ENCODE data around the gene HYAL1.
"Not testable (repeated sequence)": the region's sequence is repeated elsewhere in the genome, so short reads cannot be mapped to it uniquely, and the experiment has no call there.

The HYAL1 gene

DNA sequence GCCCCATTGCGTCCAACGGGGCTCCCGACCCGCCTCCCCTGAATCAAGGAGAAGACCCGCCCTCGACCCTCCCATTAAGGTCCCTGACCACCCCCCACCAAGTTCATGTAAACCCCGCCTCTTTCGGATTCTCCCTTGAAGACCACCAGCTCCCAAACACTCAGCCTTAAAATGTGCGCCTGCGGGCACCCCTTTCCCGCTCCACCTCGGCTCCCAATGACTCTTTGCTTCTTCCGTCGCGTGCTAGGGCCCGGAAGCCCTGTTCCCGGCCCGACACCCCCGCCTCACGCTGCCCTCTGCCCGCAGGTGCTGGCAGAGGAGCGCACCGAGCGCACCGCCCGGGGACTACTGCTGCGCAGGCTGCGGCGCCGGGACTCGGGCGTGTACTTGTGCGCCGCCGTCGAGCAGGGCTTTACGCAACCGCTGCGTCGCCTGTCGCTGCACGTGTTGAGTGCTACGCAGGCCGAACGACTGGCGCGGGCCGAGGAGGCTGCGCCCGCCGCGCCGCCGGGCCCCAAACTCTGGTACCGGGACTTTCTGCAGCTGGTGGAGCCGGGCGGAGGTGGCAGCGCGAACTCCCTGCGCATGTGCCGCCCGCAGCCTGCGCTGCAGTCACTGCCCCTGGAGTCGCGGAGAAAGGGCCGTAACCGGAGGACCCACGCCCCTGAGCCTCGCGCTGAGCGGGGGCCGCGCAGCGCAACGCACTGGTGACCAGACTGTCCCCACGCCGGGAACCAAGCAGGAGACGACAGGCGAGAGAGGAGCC lies 27.2 kb downstream of the HYAL1 start:
- Histone ChIP-seq H3K4me3 (no peak overlapping the region), H3K27ac (no peak overlapping the region)
- DNase-seq (ENCODE audit: low spot score) = no peak
- TF ChIP-seq, protein P1, sequence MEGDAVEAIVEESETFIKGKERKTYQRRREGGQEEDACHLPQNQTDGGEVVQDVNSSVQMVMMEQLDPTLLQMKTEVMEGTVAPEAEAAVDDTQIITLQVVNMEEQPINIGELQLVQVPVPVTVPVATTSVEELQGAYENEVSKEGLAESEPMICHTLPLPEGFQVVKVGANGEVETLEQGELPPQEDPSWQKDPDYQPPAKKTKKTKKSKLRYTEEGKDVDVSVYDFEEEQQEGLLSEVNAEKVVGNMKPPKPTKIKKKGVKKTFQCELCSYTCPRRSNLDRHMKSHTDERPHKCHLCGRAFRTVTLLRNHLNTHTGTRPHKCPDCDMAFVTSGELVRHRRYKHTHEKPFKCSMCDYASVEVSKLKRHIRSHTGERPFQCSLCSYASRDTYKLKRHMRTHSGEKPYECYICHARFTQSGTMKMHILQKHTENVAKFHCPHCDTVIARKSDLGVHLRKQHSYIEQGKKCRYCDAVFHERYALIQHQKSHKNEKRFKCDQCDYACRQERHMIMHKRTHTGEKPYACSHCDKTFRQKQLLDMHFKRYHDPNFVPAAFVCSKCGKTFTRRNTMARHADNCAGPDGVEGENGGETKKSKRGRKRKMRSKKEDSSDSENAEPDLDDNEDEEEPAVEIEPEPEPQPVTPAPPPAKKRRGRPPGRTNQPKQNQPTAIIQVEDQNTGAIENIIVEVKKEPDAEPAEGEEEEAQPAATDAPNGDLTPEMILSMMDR (IDR thresholded peaks at IDR 0.05) = no peak

DNA sequence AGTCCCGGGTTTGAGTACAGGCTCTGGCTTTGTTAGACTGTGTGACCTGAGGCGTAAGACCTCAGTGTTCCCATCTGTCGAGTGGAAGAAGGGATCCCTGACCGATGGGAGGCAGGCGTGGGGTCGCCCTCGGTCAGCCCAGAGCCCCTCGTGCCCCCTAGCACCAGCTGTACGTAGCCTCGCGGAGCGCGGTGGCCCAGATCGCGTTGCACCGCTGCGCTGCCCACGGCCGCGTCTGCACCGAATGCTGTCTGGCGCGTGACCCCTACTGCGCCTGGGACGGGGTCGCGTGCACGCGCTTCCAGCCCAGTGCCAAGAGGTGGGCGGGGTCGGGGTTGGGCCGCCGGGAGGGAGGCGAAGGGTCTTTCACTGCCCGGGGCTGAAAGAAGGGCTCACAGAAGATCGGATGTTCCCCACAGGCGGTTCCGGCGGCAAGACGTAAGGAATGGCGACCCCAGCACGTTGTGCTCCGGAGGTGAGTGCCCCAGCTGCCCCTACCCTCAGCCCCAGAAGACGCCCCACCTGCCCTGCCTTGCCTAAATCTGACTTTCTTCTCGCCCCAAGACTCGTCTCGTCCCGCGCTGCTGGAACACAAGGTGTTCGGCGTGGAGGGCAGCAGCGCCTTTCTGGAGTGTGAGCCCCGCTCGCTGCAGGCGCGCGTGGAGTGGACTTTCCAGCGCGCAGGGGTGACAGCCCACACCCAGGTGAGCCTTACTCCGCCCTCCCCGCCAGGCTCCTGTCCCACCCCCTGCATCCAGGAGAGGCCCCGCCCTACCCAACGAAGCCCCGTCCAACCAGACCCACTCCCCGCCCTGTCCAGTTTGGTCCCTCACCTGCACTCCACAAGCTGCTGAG lies 28.0 kb downstream of the HYAL1 start:
- no peak overlapping the region for H3K4me3 ChIP-seq
- TF ChIP-seq, protein P1 (IDR thresholded peaks at IDR 0.05) = no peak
- H3K27ac ChIP-seq = no peak overlapping the region
- DNase-seq (ENCODE audit: low spot score) = no peak

DNA sequence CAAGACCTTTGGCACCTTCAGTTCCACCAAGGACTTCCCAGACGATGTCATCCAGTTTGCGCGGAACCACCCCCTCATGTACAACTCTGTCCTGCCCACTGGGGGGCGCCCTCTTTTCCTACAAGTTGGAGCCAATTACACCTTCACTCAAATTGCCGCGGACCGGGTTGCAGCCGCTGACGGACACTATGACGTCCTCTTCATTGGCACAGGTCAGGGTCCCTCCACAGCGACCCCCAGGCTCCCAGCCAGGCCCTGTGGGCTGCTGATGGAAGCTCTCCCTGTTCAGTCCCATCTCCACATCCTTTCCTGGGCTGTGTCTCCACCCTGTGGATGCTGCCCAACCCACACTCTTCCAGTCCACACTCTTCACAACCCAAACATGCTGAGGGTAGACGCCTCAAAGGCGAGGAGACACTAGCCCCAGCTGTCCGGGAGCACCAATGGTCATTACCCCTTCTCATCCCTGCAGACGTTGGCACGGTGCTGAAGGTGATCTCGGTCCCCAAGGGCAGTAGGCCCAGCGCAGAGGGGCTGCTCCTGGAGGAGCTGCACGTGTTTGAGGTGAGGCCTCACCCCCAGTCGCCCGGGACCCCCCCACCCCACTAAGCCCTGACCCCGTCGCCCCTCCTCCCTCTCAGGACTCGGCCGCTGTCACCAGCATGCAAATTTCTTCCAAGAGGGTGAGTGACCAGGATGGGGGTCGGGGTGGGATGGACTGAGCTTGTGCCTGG lies 28.8 kb downstream of the HYAL1 start:
- Histone ChIP-seq H3K27ac (no peak overlapping the region), H3K4me3 (no peak overlapping the region)
- DNase-seq (ENCODE audit: low spot score) = no peak
- TF ChIP-seq, protein P1 (IDR thresholded peaks at IDR 0.05) = peak; percentile 43

DNA sequence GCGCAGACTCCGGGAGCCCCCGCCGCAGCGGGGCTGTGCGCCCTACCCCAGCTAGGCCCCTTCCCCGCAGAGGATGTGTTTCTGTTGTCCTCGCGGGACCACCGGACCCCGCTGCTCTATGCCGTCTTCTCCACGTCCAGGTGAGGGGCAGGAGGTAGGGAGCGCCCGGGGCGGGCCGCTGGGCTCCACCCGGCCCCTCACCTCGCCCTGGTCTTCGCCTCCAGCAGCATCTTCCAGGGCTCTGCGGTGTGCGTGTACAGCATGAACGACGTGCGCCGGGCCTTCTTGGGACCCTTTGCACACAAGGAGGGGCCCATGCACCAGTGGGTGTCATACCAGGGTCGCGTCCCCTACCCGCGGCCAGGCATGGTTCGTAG lies 29.7 kb downstream of the HYAL1 start:
- TF ChIP-seq, protein P1 (IDR thresholded peaks at IDR 0.05) = no peak
- no peak overlapping the region for H3K27ac ChIP-seq
- DNase-seq (ENCODE audit: low spot score) = no peak
- H3K4me3 ChIP-seq = peak overlapping the region; percentile 64

DNA sequence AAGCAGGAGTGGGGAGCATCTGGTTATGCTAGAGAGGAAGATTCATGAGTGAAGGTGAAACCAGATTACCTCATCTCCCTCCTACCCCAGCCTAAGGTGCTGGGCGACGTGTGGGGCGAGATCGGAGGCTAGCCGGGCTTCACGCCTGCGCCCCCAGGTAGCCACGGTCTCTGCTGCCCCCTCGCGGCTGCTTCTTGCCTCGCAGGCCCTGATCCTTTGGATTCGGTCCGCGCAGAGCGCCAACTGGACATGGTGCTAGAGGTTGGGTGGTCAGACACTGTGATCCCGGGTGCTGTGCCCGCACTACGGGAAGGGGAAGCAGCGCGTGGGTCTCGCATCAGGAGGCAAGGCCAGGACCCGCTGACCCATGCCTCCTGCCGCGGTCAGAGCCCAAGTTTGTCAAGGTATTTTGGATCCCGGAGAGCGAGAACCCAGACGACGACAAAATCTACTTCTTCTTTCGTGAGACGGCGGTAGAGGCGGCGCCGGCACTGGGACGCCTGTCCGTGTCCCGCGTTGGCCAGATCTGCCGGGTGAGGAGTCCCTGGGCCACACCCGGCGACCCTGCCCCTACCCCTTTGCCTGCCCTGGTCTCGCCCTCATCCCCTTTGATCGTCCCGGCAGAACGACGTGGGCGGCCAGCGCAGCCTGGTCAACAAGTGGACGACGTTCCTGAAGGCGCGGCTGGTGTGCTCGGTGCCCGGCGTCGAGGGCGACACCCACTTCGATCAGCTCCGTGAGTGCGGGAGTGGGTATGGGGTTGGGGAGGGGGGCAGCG lies 30.3 kb downstream of the HYAL1 start:
- peak overlapping the region in 1 of 2 donors; percentile 25 for H3K27ac ChIP-seq
- peak overlapping the region; percentile 64 for H3K4me3 ChIP-seq
- DNase-seq (ENCODE audit: low spot score) = peak; percentile 91
- TF ChIP-seq, protein P1 (IDR thresholded peaks at IDR 0.05) = peak; percentile 87

DNA sequence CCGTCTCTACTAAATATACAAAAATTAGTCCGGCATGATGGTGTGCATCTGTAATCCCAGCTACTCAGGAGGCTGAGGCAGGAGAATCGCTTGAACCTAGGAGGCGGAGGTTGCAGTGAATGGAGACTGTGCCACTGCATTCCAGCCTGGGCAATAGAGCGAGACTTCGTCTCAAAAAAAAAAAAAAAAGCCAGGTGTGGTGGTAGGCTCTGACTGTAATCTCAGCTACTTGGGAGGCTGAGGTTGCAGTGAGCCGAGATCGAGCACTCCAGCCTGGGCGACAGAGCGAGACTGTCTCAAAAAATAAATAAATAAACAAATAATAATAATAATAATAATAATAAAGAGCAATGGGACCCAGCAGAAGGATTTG lies 30.9 kb downstream of the HYAL1 start:
- not testable (repeated sequence) for DNase-seq (ENCODE audit: low spot score); H3K27ac ChIP-seq; H3K4me3 ChIP-seq
